DMS79 (cell line): ENCODE data around the gene TTC31.

Source experiments
- DNase-seq: peaks from one replicate; lab custom pipeline; 2025; lab: John Stamatoyannopoulos, UW

Gene TTC31

DNA sequence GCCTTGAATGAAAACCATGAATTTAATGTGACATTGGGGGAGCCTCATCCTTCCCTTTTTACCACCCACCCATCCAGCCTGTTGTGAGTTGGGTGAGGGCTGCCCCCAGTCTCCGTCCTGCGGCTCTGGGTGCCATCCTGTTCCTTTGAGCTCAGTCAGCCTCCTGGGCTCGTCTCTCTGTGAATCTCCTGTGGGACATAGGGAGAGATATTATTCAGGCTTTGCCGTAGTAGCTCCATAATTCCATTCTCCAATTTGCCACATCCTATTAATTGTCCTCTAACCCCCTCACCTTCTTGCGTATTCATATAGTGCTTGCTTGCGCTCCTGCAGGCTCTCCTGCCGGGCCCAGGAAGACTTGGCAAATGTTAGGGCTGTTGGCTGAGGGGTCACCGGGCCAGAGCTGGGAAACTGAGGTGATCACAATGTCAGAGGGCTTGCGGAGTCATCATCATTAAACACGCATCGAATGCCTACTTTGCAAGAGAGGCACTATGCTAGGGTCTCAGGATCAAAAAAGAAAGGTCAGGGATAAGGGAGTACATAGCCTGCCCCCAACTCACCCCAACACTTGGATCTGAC is 43.9 kb downstream of the TTC31 start:
- no peak for DNase-seq

GRCh38 chr2:74527741-74528140 is 44.9 kb downstream of the TTC31 start:
- no peak for DNase-seq

DNA sequence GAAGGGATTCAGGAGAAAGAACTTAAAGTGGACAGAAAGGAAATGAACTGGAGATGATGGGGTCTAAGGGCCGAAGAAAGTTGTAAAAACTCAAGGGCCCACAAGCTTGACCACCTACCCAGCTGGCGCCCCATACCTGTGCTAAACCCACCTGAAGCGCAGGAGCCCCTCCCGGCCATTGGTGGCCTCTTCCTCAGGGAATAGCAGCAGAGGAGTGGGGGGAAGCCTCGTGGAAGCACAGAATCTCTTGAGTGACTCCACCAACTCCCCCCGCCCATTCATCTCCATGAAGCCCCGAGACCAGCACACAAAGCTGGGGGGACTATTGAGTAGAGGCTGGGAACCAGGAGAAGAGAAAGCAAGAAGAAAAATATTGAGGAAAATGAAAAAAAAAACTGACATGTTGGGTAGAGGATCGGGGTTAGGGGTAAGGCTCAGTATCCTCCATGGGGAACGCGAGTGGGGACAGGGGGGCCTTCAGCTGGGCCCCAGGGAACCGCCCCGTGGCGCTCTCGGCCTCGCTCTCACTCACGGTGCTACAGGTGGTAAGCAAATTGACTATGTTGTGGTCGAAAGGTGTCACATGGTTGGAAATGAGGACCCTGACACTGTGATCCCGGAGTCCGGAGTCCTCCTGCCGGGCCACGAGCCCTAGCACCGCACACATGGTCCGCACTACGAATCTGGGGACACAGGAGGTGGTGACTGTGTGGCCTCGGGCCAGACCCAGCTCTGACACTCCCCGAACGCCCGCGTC is 45.9 kb downstream of the TTC31 start:
- no peak for DNase-seq

GRCh38 chr2:74529357-74530238 is 46.7 kb downstream of the TTC31 start, which contains the start of the genes AUP1 and HTRA2:
AUP1 (minus strand) TSS chr2:74529706; CDS start chr2:74529629, 77 bp downstream.
HTRA2 (plus strand) TSS chr2:74529933; CDS start chr2:74530007, 74 bp downstream.
- peak; percentile 97 for DNase-seq

DNA sequence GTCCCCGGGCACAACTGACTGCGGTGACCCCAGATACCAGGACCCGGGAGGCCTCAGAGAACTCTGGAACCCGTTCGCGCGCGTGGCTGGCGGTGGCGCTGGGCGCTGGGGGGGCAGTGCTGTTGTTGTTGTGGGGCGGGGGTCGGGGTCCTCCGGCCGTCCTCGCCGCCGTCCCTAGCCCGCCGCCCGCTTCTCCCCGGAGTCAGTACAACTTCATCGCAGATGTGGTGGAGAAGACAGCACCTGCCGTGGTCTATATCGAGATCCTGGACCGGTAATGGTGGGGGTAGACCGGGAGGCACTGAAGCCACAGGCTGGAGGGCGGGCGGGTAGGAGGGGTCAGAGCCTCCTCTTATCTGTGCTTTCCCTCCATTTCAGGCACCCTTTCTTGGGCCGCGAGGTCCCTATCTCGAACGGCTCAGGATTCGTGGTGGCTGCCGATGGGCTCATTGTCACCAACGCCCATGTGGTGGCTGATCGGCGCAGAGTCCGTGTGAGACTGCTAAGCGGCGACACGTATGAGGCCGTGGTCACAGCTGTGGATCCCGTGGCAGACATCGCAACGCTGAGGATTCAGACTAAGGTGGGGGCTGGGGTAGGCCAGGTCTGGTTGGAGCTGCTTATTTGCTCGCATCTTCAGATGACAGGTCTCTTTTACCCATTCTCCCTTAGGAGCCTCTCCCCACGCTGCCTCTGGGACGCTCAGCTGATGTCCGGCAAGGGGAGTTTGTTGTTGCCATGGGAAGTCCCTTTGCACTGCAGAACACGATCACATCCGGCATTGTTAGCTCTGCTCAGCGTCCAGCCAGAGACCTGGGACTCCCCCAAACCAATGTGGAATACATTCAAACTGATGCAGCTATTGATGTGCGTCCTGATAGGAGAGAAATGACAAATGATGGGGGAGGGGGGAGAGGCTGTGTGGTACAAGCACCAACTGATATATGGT is 47.6 kb downstream of the TTC31 start:
- no peak for DNase-seq

DNA sequence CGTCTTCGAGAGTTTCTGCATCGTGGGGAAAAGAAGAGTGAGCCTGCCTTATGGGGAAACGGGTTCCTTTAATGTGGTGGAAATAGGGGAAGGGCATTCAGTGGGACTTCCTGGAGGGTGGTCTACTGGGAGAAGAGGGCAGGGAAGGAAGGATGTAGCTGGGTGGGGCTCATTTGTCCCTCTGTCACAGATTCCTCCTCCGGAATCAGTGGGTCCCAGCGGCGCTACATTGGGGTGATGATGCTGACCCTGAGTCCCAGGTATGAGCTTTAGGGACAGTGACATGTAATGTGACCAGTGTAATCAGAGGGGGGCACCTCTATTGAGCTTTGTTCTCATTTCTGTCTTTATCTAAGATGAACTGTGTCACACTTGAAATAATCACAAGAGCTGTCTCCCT is 48.8 kb downstream of the TTC31 start:
- DNase-seq: no peak

GRCh38 chr2:74532222-74532621 is 49.3 kb downstream of the TTC31 start:
- DNase-seq: no peak

DNA sequence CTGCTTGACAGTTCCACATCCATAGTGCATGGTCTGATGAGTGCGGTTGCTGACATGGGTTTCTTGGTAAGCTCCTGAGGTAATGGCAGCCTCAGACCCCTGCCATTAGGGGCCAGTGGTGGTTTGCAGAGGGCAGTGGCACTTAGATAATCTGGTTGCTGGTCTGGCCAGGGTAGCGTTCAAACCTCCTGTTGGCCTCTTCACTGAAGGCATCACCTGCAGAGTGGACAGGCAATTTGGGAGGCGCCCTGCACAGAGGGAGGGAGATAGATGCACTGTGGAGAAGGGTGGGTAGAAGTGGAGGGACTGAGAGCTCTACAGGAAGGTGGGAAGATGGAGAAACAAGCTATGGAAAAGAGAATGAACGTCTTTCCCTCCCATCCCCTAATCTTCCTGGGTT is 50.6 kb downstream of the TTC31 start:
- no peak for DNase-seq

DNA sequence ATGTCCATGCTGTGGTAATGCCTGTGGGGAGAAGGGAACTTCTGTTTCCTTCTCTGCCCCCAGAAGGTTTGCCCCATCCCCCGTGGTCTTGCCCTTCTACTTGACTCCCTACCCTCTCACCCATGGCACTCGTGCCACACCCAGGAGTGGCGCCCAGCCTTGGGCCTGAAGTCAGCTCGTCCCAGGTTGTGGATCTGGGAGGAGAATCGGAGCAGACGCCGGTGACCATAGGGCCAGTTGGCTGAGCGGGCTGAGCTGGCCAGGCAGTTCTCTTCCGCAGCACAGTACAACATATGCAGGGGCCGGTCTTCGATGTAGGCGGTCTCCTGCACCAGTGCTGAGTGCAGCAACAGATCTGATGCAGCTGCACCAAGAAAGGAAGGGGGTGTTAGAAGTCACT is 51.5 kb downstream of the TTC31 start:
- no peak for DNase-seq

GRCh38 chr2:74535440-74535965 is 52.6 kb downstream of the TTC31 start:
- DNase-seq: no peak

DNA sequence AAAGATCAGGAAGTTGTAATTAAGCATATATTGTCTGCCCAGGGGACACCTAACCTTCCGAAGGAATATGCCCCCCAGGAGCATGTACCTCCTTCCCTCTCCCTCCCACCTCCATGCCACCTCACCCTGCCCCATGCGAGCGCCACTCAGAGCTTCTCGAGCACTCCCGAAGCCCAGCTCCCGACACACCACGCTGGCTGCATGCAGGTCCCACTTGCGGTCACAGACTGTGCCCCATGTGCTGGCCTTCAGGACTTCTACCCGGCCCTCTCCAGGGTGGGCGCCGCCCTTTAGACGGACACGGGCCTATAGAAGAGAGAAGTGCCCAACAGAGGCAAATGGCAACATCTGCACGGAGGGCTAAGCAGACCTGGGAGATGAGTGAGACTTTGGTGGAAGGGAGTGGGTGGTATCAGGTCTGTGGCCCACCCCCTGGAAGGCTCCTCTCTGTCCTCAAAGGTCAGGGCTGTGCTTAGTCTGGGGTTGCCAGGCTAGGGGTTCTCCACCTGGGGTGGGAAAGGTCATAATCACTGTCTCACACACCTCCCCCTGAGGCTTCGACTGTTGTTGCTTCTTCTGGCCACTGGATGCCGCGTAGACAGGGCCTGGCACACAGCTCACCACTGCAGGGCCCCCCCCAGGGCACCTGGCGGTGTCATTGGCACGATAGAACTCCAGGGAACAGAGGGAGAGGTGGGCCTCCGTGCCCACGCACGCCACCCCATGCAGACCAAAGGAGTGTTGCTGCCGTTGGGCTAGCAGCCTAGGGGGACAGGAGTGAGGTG is 53.5 kb downstream of the TTC31 start:
- no peak for DNase-seq

- DNase-seq: no peak
These were observed 54.3 kb downstream of the TTC31 start for GRCh38 chr2:74537140-74537539.

GRCh38 chr2:74538881-74539339 is 56.0 kb downstream of the TTC31 start:
- DNase-seq: no peak

GRCh38 chr2:74540291-74540690 is 57.4 kb downstream of the TTC31 start:
- no peak for DNase-seq

- DNase-seq: no peak
These were observed 60.1 kb downstream of the TTC31 start for GRCh38 chr2:74542978-74543377.
